GM12875 (cell line): ENCODE results near the gene SANBR.

Experiments used
- H3K4me3 ChIP-seq: one replicate; pipeline ENCODE4 v1.5.1; 2011; ENCODE audit warnings: low read depth, low read length, control low read depth
- TF ChIP-seq, protein P1 (sequence below): IDR thresholded peaks from 2 replicates; pipeline ENCODE4 v1.5.1; 2011; ENCODE audit warnings: low read depth, mild to moderate bottlenecking, control low read depth, inconsistent platforms, low read length, moderate library complexity, borderline replicate concordance; ENCODE audit not compliant: insufficient read depth

SANBR gene

DNA sequence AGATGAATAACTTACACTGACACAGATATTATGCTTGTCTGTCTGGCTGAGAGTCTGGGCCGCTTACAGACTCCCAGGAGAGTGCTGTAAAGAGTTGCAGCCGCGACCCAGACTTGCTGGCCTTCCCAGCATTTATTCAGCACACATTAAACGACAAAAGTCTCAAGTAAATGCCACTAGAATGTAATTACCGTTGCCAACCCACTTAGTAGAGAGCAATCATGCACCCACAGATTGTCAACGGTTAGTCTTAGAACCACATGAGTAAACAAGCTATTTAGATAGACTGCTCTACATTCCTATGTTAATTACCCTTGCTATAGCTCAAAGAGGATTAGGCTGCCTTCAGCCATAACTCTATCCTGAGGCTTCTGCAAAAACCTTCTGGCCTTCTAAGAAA lies 48.5 kb downstream of the SANBR start:
- no peak overlapping the region for H3K4me3 ChIP-seq
- TF ChIP-seq, protein P1, sequence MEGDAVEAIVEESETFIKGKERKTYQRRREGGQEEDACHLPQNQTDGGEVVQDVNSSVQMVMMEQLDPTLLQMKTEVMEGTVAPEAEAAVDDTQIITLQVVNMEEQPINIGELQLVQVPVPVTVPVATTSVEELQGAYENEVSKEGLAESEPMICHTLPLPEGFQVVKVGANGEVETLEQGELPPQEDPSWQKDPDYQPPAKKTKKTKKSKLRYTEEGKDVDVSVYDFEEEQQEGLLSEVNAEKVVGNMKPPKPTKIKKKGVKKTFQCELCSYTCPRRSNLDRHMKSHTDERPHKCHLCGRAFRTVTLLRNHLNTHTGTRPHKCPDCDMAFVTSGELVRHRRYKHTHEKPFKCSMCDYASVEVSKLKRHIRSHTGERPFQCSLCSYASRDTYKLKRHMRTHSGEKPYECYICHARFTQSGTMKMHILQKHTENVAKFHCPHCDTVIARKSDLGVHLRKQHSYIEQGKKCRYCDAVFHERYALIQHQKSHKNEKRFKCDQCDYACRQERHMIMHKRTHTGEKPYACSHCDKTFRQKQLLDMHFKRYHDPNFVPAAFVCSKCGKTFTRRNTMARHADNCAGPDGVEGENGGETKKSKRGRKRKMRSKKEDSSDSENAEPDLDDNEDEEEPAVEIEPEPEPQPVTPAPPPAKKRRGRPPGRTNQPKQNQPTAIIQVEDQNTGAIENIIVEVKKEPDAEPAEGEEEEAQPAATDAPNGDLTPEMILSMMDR, result no peak
